Endothelial cell (in vitro differentiated cells): ENCODE results near the gene ZMIZ1. TPM values are rescaled to one million over a fixed set of nuclear protein-coding genes. Genes with fewer than 3 reads are reported as not detected.

Experiments used
- DNase-seq: peaks from one replicate; pipeline ENCODE4 v3.0.0; 2021; ENCODE audit warnings: low spot score
- H3K27ac Mint-ChIP-seq: one replicate; pipeline ENCODE4 v1.8.0; 2021; ENCODE audit warnings: mixed read lengths, inconsistent platforms; ENCODE audit not compliant: unreplicated experiment
- H3K27me3 Mint-ChIP-seq: one replicate; pipeline ENCODE4 v1.8.0; 2021; ENCODE audit warnings: mild to moderate bottlenecking, moderate library complexity, mixed read lengths, inconsistent platforms; ENCODE audit not compliant: unreplicated experiment
- H3K36me3 Mint-ChIP-seq: one replicate; pipeline ENCODE4 v1.8.0; 2021; ENCODE audit warnings: mild to moderate bottlenecking, low read depth, mixed read lengths, inconsistent platforms; ENCODE audit not compliant: unreplicated experiment
- H3K4me1 Mint-ChIP-seq: one replicate; pipeline ENCODE4 v1.8.0; 2021; ENCODE audit warnings: mild to moderate bottlenecking, mixed read lengths, inconsistent platforms; ENCODE audit not compliant: unreplicated experiment
- H3K4me3 Mint-ChIP-seq: one replicate; pipeline ENCODE4 v1.8.0; 2021; ENCODE audit warnings: mild to moderate bottlenecking, mixed read lengths, inconsistent platforms; ENCODE audit not compliant: unreplicated experiment
- H3K9me3 Mint-ChIP-seq: one replicate; pipeline ENCODE4 v1.8.0; 2021; ENCODE audit warnings: mixed read lengths, inconsistent platforms; ENCODE audit not compliant: unreplicated experiment
- CTCF ChIP-seq: fragments of 200-600 bp; sonication (generic); IDR thresholded peaks from one replicate; pipeline ENCODE4 v1.5.0; 2021; ENCODE audit warnings: antibody characterized with exemption; ENCODE audit not compliant: unreplicated experiment
- total RNA-seq: library from RNA; stranded (reverse); fragmentation: NEBNext Ultra II Directional; extraction: Animal tissue kit (Norgen Biotek cat#: 25700); gene quantifications from one replicate; pipeline ENCODE4 v1.2.1, GENCODE V29; 2021; ENCODE audit not compliant: unreplicated experiment

Gene ZMIZ1
- total RNA-seq, 1 donor from 2014 or later, result 102 TPM

- Mint-ChIP-seq H3K4me3 (no peak overlapping the region), H3K27ac (no peak overlapping the region), H3K27me3 (peaks cover 5% of the 10 kb centered on the region), H3K4me1 (peaks cover 24% of the 10 kb centered on the region), H3K9me3 (no peaks in the 10 kb centered on the region), H3K36me3 (peaks cover 3% of the 10 kb centered on the region)
- no peak for TF ChIP-seq CTCF
- no peak for DNase-seq
Observed at GRCh38 chr10:79148452-79149344, 79.9 kb downstream of the ZMIZ1 start.

GRCh38 chr10:79149345-79149661 lies 80.5 kb downstream of the ZMIZ1 start:
- Mint-ChIP-seq H3K4me1 (peaks cover 24% of the 10 kb centered on the region), H3K36me3 (peaks cover 3% of the 10 kb centered on the region), H3K9me3 (no peaks in the 10 kb centered on the region), H3K4me3 (no peak overlapping the region), H3K27me3 (peaks cover 5% of the 10 kb centered on the region), H3K27ac (no peak overlapping the region)
- DNase-seq, result no peak
- TF ChIP-seq CTCF, result no peak

GRCh38 chr10:79149662-79150443 lies 81.1 kb downstream of the ZMIZ1 start:
- peaks cover 2% of the 10 kb centered on the region for H3K27me3 Mint-ChIP-seq

GRCh38 chr10:79150444-79150754 lies 81.6 kb downstream of the ZMIZ1 start:
- peaks cover 3% of the 10 kb centered on the region for H3K36me3 Mint-ChIP-seq
- H3K9me3 Mint-ChIP-seq, result no peaks in the 10 kb centered on the region
- no peak for TF ChIP-seq CTCF
- no peaks in the 10 kb centered on the region for H3K27me3 Mint-ChIP-seq
- no peak for DNase-seq
- H3K27ac Mint-ChIP-seq, result no peak overlapping the region
- H3K4me1 Mint-ChIP-seq, result peaks cover 24% of the 10 kb centered on the region
- H3K4me3 Mint-ChIP-seq, result no peak overlapping the region

More at GRCh38 chr10:79149662-79150443, 81.1 kb downstream of the ZMIZ1 start:
- no peak for TF ChIP-seq CTCF
- no peak overlapping the region for H3K4me3 Mint-ChIP-seq
- no peak for DNase-seq
- H3K9me3 Mint-ChIP-seq, result no peaks in the 10 kb centered on the region
- peaks cover 24% of the 10 kb centered on the region for H3K4me1 Mint-ChIP-seq
- H3K36me3 Mint-ChIP-seq, result peaks cover 3% of the 10 kb centered on the region
- no peak overlapping the region for H3K27ac Mint-ChIP-seq

- Mint-ChIP-seq H3K27me3 (peaks cover 3% of the 10 kb centered on the region), H3K9me3 (no peaks in the 10 kb centered on the region), H3K4me1 (peaks cover 33% of the 10 kb centered on the region), H3K27ac (no peak overlapping the region), H3K36me3 (peaks cover 3% of the 10 kb centered on the region), H3K4me3 (no peak overlapping the region)
- DNase-seq, result no peak
- no peak for TF ChIP-seq CTCF
Observed at GRCh38 chr10:79152423-79152817, 83.7 kb downstream of the ZMIZ1 start.
